Measurements from ENCODE around the gene FAM221B.

Gene FAM221B, protein sequence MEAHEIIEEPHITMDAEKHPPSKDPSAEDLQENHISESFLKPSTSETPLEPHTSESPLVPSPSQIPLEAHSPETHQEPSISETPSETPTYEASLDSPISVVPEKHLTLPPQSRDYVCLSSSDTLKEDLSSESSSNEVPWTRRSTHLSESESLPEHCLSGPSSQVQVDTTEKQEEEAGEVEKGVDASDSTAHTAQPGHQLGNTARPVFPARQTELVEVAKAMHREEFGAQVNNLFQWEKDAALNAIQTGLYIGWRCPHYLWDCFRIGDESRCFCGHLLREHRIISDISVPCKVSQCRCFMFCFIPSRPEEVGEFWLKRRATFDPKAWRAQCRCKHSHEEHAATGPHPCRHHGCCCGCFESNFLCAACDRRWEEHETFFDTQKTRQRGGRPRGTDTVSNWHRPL

DNA sequence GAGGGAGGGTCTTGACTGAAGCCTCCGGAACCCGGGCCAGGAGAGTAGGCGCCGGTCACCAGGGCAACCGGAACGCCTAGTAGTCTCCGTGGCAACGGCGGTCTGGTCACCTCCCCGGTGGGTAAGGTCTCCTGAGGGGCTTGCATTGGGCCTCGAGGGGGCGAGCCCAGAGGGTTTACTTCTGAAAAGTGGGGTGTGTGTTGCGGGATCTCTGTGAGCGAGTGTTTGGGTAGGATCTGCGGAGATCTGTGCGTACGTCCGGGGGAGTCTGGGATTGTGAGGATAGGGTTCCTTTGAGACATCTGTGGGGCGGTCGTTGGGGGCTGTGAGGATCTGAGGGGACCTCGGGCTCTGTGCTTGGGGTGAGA, at the start of gene FAM221B:
Gene FAM221B (minus strand): TSS at position 17 of the 368 bp plus-strand sequence. CDS start 2,571 bp downstream, outside the sequence.
- DNase-seq, result no peak

DNA sequence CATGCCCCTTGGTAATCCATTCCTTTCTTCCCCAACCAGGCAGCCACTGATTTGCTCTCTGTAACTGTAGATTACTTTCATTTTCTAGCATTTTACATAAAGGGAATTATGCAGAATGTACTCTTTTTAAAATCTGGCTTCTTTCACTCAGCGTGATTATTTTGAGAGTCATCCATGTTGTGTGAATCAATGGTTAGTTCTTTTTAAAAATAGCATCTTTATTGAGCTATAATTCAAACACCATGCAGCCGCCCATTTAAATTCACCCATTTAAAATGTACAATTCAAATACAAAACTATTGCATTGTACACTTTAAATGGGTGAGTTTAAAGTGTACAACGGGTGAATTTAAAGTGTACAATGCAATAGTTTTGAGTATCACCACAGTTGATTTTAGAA, 44.0 kb upstream of the FAM221B start:
- no peak for DNase-seq

DNA sequence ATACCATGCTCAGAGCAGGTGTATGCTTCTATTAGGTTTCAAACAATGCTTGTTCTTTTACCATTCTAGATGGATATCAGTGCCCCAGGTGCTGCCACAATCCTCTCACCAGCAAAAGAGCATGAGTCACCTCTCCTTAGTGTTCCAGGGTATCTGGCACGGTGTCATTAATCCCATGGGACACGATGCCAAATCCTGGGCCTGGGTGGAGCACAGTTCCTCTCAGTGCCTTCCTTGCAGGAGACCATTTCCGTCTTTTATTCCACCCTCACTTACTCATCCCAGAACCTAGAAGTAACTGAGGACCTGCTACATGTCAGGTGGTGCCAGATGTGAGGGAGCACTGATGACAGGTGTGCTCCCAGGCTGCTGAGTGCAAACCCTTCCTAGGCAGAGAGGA, 43.0 kb upstream of the FAM221B start:
- no peak for DNase-seq

DNA sequence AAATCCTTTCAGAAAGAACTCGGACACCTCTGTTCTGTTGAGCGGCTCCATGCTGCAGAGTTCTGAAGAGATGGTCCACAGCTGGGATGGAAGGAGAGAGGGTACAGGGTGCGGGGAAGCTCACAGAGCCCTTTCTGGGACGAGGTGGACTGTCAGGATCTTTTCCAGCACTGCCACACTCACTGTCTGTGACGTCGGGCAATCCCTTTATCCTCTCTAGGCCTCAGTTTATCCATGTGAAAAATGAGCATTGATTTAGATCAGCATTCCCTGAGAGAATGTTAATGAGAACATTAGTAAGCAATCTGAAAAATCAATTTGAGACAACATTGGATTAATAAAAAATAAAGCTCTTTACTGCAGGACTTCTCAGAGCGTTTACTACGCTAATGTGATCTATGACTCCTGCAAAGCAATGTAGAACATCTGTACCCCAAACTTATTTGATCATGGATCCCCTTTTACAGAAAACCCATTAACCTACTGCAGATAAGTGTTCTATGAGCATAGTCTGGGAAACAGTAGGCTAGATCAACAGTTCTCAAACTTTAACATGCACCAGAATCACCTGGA, 41.9 kb upstream of the FAM221B start, which contains the start of gene OR13J1:
Gene OR13J1 (minus strand): TSS at position 51 of the 573 bp plus-strand sequence. CDS start 0 bp downstream, at position 51.
- DNase-seq, result no peak

DNA sequence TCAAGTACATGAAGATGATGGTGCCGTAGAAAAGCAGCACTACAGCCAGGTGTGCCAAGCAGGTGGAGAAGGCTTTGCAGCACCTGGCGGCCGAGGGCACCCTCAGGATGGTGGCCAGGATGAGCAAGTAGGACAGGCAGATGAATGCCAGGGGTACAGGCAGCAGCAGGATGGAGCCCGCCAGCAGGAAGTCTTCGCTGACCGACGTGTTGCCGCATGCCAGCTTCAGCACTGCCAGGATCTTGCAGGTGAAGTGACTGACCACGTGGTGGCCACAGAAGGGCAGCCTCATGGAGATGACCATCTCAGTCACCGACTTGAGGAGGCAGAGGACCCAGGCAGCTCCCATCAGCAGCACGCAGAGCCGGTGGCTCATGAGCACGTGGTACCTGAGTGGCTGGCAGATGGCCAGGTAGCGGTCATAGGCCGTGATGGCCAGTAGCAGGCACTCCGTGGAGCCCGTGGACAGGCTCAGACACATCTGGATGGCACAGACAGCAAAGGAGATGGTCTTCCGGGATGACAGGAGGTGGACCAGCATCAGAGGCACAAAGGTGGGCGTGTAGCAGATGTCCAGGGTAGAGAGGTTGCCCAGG, 41.2 kb upstream of the FAM221B start:
- no peak for DNase-seq

DNA sequence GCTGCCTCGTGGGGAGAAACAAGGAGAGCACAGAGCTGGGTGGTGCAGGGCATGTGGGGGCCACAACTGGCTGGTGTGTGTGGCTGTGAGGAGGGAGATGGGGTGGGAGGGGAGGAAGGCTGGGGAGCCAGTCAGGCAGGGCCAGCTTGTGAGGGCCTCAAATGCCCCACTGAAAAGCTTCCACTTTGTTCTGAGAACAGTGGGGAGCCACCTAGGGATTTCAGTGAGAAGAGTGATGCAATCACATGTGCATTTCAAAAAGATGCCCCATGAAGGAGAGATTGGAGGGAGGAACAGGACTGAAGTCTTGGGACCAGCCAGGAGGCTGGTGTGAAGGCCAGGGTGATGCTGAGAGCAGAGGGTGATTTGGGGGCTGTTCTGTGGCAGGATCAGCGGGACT, 40.4 kb upstream of the FAM221B start:
- no peak for DNase-seq

DNA sequence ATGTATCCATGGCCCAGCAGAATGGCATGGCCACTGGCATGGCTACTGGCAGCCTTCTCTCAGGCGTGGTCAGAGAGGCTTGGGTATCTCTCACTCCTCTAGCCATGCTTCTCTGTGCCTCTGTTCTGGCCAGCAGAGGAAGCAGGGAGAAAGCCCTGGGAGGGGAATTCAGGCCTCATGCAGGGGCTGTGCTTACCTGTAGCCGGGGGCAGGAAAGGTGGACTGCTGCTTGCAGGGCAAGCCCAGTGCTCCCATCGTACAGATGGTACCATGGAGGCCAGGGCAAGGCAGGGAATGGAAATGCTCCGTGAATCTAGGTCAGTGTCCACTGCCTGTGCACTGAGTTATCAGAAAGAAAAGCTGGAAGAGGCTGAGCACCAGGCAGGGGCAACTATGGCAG, 39.0 kb upstream of the FAM221B start:
- DNase-seq, result no peak

DNA sequence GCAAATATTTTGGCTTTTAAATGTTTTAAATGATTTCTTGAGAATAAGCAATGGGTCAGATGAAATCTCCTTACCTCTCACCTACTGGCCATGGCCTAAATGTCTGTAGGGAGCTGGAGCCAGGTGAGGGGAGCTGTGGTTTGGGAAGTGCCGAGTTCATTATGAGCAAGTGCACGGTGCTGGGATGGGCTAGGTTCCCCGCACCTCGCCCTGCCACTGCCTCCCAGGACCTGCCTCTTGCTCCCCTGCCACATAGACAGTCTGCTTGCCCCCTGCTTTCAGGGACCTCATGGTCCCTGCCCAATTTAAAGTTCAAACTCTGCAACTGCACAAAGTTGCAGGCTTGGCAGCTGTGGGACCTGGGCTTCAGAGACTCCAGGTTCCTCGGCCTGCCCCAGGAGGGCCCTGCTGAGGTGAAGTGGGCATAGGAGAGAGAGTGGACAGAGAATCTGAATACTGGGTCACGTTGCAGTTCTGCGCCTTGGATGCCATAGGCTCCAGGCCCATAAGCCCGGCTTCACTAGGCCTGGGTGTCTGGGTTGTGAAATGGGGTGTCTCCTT, 36.2 kb upstream of the FAM221B start:
- DNase-seq, result no peak

DNA sequence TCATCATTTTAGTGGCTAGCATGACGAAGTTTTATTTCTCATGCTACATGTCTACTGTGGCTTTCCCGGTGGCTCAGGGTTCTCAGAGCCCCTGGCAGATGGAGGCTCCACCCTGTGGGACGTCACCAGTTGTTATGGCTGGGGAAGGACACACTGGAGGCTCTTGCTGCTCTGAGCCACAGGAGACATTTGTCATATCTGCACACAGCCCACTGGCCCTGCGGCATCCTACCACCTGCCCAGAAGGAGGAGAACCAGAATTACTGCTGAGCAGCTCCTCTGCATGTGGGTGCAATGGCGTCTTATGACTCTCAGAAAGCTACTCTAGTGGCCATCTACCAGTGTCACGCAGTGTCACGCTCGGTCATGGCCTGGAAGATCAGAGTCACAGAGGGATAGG, 35.1 kb upstream of the FAM221B start:
- no peak for DNase-seq

DNA sequence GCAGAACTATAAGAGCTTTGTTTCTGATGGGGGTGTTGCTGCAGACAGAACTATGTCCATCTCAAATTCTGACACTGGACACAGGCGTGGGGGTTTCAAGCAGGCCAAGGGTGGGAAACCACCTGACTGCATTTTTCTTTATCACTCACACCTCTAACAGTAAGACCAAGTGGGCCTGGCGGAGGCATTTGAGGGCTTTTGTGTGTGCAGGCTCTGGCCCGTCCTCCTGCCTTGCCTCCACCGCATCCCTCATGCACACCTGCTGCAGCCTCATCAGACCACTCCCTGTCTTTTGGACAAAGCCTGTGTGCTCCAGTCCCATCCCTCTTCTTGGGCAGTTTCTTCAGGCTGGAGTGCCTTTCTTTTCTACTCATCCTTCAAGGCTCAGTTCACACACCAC, 33.8 kb upstream of the FAM221B start:
- no peak for DNase-seq

DNA sequence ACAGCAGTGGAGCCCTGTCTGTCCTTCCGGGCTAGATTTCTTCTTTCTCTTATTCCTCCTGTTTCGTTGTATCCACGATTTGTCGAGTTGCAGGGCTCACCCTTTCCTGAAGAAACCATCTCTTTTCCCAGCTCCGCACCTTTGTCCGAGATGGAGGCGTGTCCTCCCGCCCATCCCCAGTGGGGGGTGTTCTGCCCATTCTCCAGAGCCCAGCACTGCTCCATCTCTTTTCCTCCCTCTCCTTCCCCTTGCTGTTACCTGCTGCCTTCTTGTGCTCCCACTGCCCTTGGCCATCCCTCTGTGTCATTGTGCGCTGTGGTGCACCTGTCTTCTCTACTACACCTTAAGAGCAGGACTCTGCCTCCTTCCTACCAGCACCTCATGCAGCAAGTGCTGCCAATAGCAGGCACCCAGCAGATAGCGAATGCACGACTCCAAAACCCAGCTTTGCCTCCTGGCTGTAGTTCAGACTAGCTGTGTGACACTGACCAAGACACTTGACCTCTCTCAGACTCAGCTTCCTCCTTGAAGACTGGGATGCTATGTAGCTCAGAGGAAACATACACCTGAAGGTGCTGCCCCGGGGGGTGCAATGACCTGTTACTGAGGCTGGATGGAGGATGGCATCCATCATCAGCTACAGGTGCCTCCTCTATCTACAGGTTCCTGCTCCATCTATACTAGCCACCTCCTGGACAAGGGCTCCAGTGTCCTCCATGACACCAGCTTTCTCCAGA, 32.8 kb upstream of the FAM221B start:
- DNase-seq, result no peak

DNA sequence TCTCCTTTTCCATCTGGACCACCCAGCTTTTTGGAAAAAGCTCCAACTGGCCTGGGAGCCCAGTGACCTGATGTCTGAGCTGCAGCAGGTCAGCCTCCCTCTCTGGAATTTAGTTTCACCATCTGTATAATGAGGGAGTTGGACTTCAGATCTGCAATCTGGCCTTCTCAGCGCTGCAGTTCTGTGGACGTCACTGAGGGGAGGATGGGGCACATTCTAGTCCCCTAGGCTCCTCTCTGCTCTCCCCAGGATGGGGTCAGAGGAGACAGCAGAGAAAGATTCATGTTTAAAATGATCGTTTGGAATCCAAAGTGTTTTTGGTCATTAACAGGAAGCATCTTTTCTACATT, 31.4 kb upstream of the FAM221B start:
- no peak for DNase-seq

DNA sequence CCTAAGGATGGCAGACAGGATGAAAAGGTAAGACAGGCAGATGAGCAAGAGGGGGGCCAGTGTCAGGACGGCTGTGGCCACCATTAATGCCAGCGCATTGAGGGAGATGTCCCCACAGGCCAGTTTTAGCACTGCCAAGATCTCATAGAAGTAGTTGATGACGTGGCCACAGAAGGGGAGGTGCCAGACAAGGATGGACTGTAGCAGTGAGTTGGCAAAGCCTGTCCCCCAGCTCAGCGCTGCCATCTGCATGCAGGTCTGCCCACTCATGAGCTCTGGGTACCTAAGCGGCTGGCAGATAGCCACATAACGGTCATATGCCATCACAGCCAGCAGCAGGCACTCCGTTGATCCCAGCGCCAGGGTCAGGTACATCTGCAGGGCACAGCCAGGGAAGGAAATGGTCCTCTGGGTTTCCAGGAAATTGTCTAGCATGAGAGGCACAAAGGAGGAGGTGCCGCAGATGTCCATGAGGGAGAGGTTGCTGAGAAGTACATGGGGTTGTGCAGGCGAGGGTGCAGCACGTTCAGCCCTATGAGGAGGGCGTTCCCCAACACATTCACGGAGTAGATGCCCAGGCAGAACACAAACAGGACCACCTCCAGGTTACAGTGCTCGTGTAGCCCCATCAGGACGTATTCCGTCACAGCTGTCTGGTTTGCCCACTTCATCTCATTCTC, 30.9 kb upstream of the FAM221B start:
- no peak for DNase-seq

DNA sequence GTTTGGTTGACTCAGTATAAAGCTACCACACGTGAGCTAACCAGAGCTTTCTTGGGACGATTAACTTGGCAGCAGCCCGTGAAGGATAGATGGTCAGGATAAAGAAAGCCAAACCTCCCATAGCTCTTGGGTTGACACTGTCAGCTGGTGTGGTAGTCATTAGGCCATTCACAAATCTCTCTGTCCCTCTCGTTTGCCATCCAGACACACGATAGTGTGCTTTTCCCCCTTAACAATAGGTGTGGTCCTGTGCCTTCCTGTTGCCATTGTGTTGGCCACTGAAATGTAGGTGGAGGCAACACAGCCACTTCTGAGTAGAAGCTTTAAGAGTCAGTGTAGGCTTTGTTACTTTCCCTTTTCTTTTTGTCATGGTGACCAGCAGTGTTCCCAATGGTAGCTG, 29.9 kb upstream of the FAM221B start:
- no peak for DNase-seq

DNA sequence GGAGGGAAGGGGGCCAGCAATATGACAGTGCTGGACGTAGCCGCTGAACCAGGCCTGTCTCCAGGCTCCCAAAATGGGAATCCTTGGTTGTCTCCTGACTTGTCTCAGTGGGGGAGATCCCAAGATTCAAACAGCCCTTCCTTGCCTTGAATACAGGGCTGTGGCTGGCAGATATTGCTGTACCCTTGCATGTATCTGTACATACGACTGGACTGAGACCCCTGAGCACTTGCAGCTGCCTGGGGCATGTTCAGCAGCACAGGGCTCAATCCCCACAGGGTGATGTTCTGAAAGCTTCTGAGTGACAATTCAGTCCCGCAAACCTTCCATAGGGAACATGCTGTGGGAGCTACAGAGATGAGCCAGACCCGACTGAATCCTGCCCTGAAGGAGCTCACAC, 28.4 kb upstream of the FAM221B start:
- no peak for DNase-seq

DNA sequence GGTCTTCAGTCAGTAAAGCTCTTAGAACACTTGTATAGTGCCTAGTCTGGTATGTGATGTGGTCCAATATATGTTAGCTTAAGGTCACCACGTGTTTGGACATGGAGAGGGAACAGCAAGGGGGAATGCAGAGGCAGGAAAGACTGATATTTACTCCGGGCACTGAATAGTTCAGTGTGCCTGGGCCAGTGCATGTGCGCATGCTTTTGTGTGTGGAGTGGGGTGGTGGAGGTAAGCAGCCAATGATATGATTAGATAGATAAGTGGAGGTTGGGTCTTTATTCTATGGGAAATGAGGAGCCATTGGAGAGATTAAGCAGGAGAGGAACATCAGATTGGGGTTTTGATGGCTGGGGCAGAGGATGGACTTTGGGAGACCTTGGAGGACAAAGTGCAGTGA, 27.7 kb upstream of the FAM221B start:
- DNase-seq, result no peak

DNA sequence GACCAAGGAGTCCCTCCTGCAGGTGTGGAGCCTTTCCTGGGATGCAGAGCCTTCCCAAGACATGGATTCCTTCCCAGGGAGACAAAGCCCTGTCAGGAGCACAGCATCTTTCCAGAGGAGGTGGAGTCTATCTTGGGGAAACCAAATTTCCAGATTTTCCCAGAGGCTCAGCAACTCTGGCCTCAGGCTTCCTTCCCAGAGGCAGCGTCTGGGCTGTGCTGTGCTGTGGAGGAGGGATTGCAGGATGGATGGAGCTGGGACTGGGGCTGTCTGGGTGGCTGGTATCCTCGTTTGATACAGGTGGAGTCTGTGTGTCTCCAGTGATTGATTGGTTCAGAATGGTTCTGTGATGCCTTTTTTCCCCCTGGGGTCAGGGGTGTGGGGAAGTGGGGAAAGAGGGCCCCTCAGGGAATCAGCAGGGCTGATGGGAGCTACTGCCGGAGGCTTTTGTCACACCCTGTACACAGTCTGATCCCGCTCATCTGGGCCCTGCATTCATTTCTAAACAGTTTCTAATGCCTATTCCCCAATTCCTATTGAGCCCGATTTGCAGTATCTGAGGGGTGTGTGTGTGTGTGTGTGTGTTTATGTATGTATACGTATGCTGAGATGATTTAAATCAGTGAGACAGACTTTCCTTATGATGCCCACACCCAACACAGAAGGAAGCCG, 25.7 kb upstream of the FAM221B start:
- no peak for DNase-seq

DNA sequence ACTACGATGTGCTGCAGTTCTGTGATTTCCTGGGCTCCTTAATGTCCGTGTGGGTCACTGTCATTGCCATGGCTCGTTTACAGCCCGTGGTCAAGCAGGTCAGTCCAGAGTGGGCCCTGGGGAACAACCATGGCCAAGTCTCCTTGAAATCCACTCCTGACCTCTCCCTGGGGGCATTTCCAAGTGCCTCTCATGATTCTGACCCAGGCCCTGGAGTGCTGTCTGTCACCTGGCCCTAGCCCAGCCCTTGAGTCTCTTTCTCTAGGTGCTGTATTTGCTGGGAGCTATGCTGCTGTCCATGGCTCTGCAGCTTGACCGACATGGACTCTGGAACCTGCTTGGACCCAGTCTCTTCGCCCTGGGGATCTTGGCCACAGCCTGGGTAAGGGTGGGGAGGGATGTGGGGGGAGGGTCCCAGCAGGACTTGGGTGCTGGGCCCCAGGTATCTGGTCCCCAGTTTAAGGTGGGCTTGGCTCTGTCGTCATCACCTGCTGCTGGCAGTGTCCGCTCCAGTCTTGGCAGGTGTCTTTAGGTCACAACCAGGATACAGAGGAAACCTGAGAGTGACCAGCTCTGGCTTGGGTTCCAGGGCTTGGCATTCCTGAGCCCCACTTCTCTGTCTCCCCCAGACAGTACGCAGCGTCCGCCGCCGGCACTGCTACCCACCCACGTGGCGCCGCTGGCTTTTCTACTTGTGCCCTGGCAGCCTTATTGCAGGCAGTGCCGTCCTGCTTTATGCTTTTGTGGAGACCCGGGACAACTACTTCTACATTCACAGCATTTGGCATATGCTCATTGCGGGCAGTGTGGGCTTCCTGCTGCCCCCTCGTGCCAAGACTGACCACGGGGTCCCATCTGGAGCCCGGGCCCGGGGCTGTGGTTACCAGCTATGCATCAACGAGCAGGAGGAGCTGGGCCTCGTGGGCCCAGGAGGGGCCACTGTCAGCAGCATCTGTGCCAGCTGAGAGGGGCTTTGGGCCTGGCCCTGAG, 24.6 kb upstream of the FAM221B start:
- no peak for DNase-seq

DNA sequence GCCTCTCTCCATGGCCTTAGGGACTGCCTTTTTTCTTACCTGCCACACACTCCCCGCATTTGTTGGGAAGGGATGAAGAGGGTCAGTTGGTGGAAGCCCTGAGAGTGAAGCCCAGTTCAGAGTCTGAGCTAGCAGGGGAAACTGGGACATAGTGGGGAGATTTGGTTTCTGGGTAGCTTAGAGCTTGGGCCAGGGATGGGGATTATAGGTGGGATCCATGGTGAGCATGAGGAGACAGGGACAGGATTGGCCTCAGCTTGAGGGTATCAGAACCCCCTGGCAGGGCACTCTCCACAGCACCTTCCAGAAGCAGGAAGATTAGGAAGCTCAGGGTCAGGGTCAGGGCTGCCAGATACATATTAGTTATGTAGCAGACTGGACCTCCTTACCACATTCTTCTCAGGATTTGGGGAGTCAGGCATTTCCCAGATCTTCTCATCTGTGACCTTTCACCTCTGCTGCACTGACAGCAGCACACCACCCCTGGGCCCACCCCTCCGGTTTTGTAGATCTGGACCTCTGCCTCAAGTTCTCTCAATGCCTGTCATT, 23.8 kb upstream of the FAM221B start:
- DNase-seq, result no peak

DNA sequence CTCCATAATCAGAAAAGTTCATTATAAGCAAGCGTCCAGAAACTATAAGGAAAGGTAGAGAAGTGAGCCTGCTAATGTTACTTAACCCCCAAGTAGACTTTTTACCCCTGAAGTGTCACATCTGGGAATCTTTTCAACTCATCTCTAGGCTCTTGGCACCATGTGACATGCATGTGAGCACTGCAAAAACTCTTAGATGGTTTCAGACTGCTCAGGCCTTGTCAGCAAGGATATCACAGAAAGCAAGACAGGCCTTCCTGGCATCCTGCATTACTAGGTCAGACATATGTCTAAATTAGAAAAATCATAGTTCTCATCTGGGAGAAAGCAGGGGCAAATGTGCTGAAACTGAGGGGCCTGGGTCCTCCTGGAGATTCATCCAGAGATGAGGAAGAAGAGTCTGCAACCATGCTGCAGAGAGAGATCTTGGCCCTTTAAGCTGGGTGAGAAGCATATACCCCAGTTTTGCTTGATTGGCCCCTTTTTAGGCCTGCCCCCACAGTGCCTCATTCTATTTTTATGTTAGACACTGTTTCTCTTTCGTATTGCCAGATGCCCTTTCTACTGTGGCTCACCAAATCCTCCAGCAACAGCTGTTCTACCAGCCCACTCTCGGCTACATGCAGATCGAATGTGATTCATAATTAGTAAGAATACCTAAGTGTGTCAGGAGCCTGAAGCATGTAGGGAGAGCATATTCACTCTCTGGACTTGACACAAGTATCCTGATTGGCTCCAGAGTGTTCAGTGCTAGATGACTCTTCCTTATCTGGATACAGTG, 19.4 kb upstream of the FAM221B start:
- DNase-seq, result no peak
